A549 (cell line): Measurements from ENCODE around the gene KLHL8. TPM values are rescaled to one million over a fixed set of nuclear protein-coding genes. Genes with fewer than 3 reads are reported as not detected.
"Not testable (repeated sequence)": the region's sequence is repeated elsewhere in the genome, so short reads cannot be mapped to it uniquely, and the experiment has no call there.

Source experiments
- ATAC-seq, 2 experiments: fragments of 200-7000 bp in 1 of 2; fragments of >200 bp in 1 of 2; cut with Nextera tagmentation in 1 of 2; cut with Tn5 transposase in 1 of 2; 3 replicates each; pipeline versions ENCODE4 v1.8.0 to v1.9.1; 2018 to 2020; ENCODE audit warnings: mild to moderate bottlenecking in 1 of 2, moderate library complexity in 1 of 2
- CTCF ChIA-PET: fragments of 300-600 bp; sonication (Branson Sonifier 250); formaldehyde crosslinking; extraction: SDS; loops from one replicate; lab custom pipeline; 2021; ENCODE audit warnings: antibody characterized with exemption, inconsistent platforms; lab: Yijun Ruan, JAX
- POLR2A ChIA-PET: fragments of 350-600 bp; formaldehyde crosslinking; extraction: SDS; loops from one replicate; lab custom pipeline; 2021; ENCODE audit warnings: antibody characterized with exemption, inconsistent platforms; lab: Yijun Ruan, JAX
- DNase-seq, 2 experiments: peaks; one replicate each; pipeline versions ENCODE4 v3.0.0 to v3.0.0-alpha.2; 2011 to 2016; ENCODE audit warnings: low read depth in 1 of 2, low spot score in 1 of 2
- FAIRE-seq: peaks from 2 replicates; lab custom pipeline; 2011; peaks lifted over from hg19 to GRCh38; lab: Jason Lieb, UNC
- H3K27ac ChIP-seq, 2 experiments: fragments of >200 bp; sonication (Bioruptor Twin); formaldehyde crosslinking; 3 replicates each; pipeline ENCODE4 v1.5.1; 2016 to 2017
- H3K4me1 ChIP-seq: fragments of >200 bp; sonication (Bioruptor Twin); formaldehyde crosslinking; 3 replicates; pipeline ENCODE4 v1.6.1; 2016
- H3K4me2 ChIP-seq: fragments of >200 bp; sonication (Bioruptor Twin); formaldehyde crosslinking; 3 replicates; pipeline ENCODE4 v1.6.1; 2016
- H3K4me3 ChIP-seq: fragments of >200 bp; sonication (Bioruptor Twin); formaldehyde crosslinking; 3 replicates; pipeline ENCODE4 v1.5.1; 2016
- H3K9me3 ChIP-seq: fragments of >200 bp; sonication (Bioruptor Twin); formaldehyde crosslinking; 3 replicates; pipeline ENCODE4 v1.6.1; 2016
- CBX8 ChIP-seq: fragments of 200-600 bp; sonication (generic); IDR thresholded peaks from 2 replicates; pipeline ENCODE4 v1.6.1; 2016
- CEBPB ChIP-seq, 2 experiments: fragments of >200 bp in 1 of 2; sonication (Bioruptor Twin) in 1 of 2; formaldehyde crosslinking in 1 of 2; IDR thresholded peaks; 2 replicates each; pipeline ENCODE4 v1.6.1; 2012 to 2016
- CHD2 ChIP-seq: fragments of 150-350 bp; IDR thresholded peaks from 2 replicates; pipeline ENCODE4 v1.6.1; 2014; ENCODE audit warnings: low read length; ENCODE audit not compliant: partially characterized antibody
- EHMT2 ChIP-seq: fragments of 200-600 bp; sonication (generic); IDR thresholded peaks from 2 replicates; pipeline ENCODE4 v1.6.1; 2016; ENCODE audit warnings: antibody characterized with exemption, low read depth, mild to moderate bottlenecking, moderate library complexity
- ESRRA ChIP-seq: fragments of 150-350 bp; IDR thresholded peaks from 2 replicates; pipeline ENCODE4 v1.6.1; 2014; ENCODE audit warnings: mild to moderate bottlenecking, low read length, borderline replicate concordance
- GATA3 ChIP-seq: IDR thresholded peaks from 2 replicates; pipeline ENCODE4 v1.6.1; 2012; ENCODE audit warnings: borderline replicate concordance
- HDAC2 ChIP-seq: fragments of 200-600 bp; sonication (generic); IDR thresholded peaks from 2 replicates; pipeline ENCODE4 v1.6.1; 2016
- HOXA7 ChIP-seq: fragments of 250-450 bp; sonication (Bioruptor Pico); IDR thresholded peaks from 2 replicates; pipeline ENCODE4 v1.5.0; 2020; ENCODE audit warnings: mild to moderate bottlenecking, moderate library complexity
- HOXB13 ChIP-seq: fragments of 250-450 bp; sonication (Bioruptor Pico); IDR thresholded peaks from 2 replicates; pipeline ENCODE4 v1.5.0; 2020; ENCODE audit warnings: low read depth, mild to moderate bottlenecking, moderate library complexity
- KDM1A ChIP-seq: fragments of 200-600 bp; sonication (generic); IDR thresholded peaks from 2 replicates; pipeline ENCODE4 v1.6.1; 2016; ENCODE audit warnings: low read depth, mild to moderate bottlenecking
- KDM5A ChIP-seq: fragments of 200-600 bp; sonication (generic); IDR thresholded peaks from 2 replicates; pipeline ENCODE4 v1.6.1; 2016; ENCODE audit warnings: antibody characterized with exemption, mild to moderate bottlenecking
- MAZ ChIP-seq: fragments of 150-350 bp; IDR thresholded peaks from 2 replicates; pipeline ENCODE4 v1.6.1; 2014; ENCODE audit warnings: antibody characterized with exemption, low read depth, low read length, borderline replicate concordance
- MYC ChIP-seq: IDR thresholded peaks from 2 replicates; pipeline ENCODE4 v1.6.1; 2012; ENCODE audit warnings: mild to moderate bottlenecking, inconsistent platforms, low read length, improper control_type of control experiment, borderline replicate concordance
- NPAS2 ChIP-seq: fragments of 250-450 bp; sonication (Bioruptor Pico); IDR thresholded peaks from 2 replicates; pipeline ENCODE4 v1.8.0; 2022; ENCODE audit warnings: mild to moderate bottlenecking, moderate library complexity, borderline replicate concordance
- PHF8 ChIP-seq: fragments of 200-600 bp; sonication (generic); IDR thresholded peaks from 2 replicates; pipeline ENCODE4 v1.6.1; 2016; ENCODE audit warnings: low read depth, mild to moderate bottlenecking, antibody characterized with exemption, moderate library complexity, borderline replicate concordance
- POLR2AphosphoS2 ChIP-seq: conservative IDR thresholded peaks from 2 replicates; pipeline ENCODE4 v1.6.1; 2012; ENCODE audit warnings: low read length, improper control_type of control experiment, inconsistent platforms
- RARB ChIP-seq: fragments of 250-450 bp; sonication (Bioruptor Pico); IDR thresholded peaks from 2 replicates; pipeline ENCODE4 v1.8.0; 2021; ENCODE audit warnings: mild to moderate bottlenecking, moderate library complexity
- SMC3 ChIP-seq: fragments of >200 bp; sonication (Bioruptor Twin); formaldehyde crosslinking; IDR thresholded peaks from 3 replicates; pipeline ENCODE4 v1.6.1; 2018; ENCODE audit warnings: inconsistent platforms
- TFCP2L1 ChIP-seq: fragments of 250-450 bp; sonication (Bioruptor Pico); IDR thresholded peaks from 2 replicates; pipeline ENCODE4 v1.5.0; 2021; ENCODE audit warnings: mild to moderate bottlenecking
- TP53 ChIP-seq: fragments of 250-450 bp; sonication (Bioruptor Pico); IDR thresholded peaks from 2 replicates; pipeline ENCODE4 v1.5.0; 2021; ENCODE audit warnings: mild to moderate bottlenecking, moderate library complexity
- ZC3H11A ChIP-seq: fragments of 450-650 bp; IDR thresholded peaks from 2 replicates; pipeline ENCODE4 v1.6.1; 2014; ENCODE audit warnings: antibody characterized with exemption, mild to moderate bottlenecking
- ZFP36 ChIP-seq: fragments of 450-650 bp; IDR thresholded peaks from 2 replicates; pipeline ENCODE4 v1.6.1; 2014; ENCODE audit warnings: borderline replicate concordance; ENCODE audit not compliant: partially characterized antibody
- WGBS: methylation state at CpG from one replicate; pipeline ENCODE4 v1.1.6; 2017; ENCODE audit errors: missing lambda C conversion rate; 5-methylcytosine and 5-hydroxymethylcytosine counted together
- polyA plus RNA-seq, 4 experiments: library from polyadenylated mRNA; depleted of rRNA in 3 of 4; stranded (reverse); fragments of >200 nt; fragmentation: RNase III in 1 of 4; extraction: RNeasy Plus Mini Kit Qiagen cat#74134 plus additional on column Dnase treatment in 1 of 4; gene quantifications; 2 replicates in 3 of 4; 3 replicates in 1 of 4; pipeline ENCODE4 v1.2.3, GENCODE V29; 2011 to 2017
- TF ChIP-seq, protein P1 (sequence below): fragments of >200 bp; sonication (Bioruptor Twin); formaldehyde crosslinking; IDR thresholded peaks from 3 replicates; pipeline ENCODE4 v1.5.1; 2016
- TF ChIP-seq, protein P2 (sequence below): IDR thresholded peaks from 2 replicates; pipeline ENCODE4 v1.6.1; 2012

Gene KLHL8
- polyA plus RNA-seq, 2 of the 4 experiments (the other 2 are of a cell fraction): 9.7 to 11.2 TPM

DNA sequence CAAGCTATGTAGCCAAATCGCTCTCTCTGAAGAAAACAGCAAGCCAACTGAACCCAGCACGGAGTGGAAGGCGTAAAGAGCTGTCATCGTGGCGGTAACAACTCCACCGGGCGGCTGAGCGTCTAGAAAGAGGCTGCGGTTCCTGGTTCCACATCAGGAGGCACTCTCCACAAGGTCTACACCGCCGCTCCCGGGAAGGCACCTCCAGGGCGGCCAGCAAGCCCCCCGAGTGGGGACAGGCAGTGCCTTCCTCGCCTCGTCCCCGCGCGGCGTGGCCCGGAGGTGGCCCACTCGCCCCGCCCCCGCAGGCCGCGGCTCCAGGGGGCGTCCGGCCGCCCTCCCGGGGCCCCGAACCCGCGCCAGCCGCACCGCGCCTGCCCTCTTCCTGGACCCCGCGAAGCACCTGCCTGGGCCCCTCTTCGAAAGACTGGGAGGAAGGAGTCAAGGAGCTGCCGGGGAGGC lies 755 bp downstream of the KLHL8 start:
- Histone ChIP-seq H3K4me1 (peaks cover 17% of the 10 kb centered on the region), H3K4me2 (peak overlapping the region; percentile 91), H3K9me3 (no peaks in the 10 kb centered on the region), H3K27ac (peak overlapping the region; percentile 88 to 95), H3K4me3 (peak overlapping the region; percentile 98)
- under 1% methylated on average over 9 of the region's 40 CpGs for WGBS
- FAIRE-seq (no peak), ATAC-seq (peak; percentile 9 to 55; a peak in 5 of 6 replicates), DNase-seq (peak in 1 of 2 experiments; percentile 21)
- TF ChIP-seq, protein P1, sequence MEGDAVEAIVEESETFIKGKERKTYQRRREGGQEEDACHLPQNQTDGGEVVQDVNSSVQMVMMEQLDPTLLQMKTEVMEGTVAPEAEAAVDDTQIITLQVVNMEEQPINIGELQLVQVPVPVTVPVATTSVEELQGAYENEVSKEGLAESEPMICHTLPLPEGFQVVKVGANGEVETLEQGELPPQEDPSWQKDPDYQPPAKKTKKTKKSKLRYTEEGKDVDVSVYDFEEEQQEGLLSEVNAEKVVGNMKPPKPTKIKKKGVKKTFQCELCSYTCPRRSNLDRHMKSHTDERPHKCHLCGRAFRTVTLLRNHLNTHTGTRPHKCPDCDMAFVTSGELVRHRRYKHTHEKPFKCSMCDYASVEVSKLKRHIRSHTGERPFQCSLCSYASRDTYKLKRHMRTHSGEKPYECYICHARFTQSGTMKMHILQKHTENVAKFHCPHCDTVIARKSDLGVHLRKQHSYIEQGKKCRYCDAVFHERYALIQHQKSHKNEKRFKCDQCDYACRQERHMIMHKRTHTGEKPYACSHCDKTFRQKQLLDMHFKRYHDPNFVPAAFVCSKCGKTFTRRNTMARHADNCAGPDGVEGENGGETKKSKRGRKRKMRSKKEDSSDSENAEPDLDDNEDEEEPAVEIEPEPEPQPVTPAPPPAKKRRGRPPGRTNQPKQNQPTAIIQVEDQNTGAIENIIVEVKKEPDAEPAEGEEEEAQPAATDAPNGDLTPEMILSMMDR: peak; percentile 40; the same call in 2 of the 3 replicates
- TF ChIP-seq TP53 (CRISPR knock-in tag) (0 out of 2 replicates have a peak, but pooled peaks have one; percentile 17), KDM5A (no peak)
- ChIA-PET CTCF (interaction anchor here (0.6 to 2.1 kb wide), 4 partner anchors 13 to 160 kb away, joined by 3 to 8 read pairs (median 4); no protein-coding TSS in a partner anchor), POLR2A (interaction anchor here (0.5 to 1.6 kb wide), 6 partner anchors 20 to 298 kb away, joined by 3 to 5 read pairs (median 4); partner anchors contain the start of genes AFF1 and HSD17B11)

DNA sequence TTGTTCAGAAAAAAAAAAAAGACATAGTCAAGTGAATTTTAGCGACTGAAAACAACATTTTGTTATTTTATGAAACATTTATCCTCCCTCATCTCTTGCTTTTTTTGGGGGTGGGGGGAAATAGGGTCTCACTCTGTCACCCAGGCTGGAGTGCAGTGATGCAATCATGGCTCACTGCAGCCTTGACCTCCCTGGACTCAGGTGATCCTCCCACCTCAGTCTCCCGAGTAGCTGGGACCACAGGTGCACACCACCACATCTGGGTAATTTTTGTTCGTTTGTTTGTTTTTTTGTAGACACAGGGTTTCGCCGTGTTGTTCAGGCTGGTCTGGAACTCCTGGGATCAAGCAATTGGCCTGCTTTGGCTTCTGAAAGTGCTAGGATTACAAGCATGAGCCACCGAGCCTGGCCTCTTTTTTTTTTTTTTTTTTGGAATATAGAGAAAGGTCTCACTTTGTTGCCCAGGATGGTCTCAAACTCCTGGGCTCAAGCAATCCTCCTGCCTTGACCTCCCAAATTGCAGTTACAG lies 3.1 kb downstream of the KLHL8 start:
- not testable (repeated sequence) for H3K4me3 ChIP-seq, H3K27ac ChIP-seq, FAIRE-seq, H3K4me2 ChIP-seq, ATAC-seq, DNase-seq, H3K9me3 ChIP-seq
- ChIA-PET CTCF (interaction anchor here (0.6 to 1.1 kb wide), 3 partner anchors 18 to 336 kb away, joined by 3 to 6 read pairs (median 3); no protein-coding TSS in a partner anchor), POLR2A (interaction anchor here (0.7 kb wide), 1 partner anchor 113 kb away, joined by 3 read pairs; no protein-coding TSS in a partner anchor)
- H3K4me1 ChIP-seq: peaks cover 20% of the 10 kb centered on the region
- 82% methylated on average over 6 of the region's 6 CpGs for WGBS

DNA sequence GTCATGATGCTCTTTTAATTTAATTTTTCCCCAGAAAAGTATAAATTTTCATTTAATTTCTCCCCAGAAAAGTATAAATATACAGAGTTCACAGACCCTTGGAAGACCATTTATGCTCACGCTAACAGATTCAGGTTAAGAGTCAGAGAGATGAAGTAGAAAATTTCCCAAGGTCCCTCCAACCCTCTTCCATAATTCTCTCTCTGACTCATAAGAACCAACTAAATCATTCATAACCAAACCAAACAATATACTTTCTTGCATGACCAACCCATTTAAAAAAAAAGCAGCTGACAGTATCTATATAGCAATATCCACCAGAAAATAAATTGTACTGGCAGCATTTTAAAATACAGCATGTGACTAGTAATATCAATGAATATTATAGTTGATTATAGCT lies 3.9 kb downstream of the KLHL8 start:
- ChIA-PET CTCF (interaction anchor here (1.1 kb wide), 1 partner anchor 19 kb away, joined by 3 read pairs; no protein-coding TSS in a partner anchor), POLR2A (no interaction called here)
- DNase-seq: no peak

DNA sequence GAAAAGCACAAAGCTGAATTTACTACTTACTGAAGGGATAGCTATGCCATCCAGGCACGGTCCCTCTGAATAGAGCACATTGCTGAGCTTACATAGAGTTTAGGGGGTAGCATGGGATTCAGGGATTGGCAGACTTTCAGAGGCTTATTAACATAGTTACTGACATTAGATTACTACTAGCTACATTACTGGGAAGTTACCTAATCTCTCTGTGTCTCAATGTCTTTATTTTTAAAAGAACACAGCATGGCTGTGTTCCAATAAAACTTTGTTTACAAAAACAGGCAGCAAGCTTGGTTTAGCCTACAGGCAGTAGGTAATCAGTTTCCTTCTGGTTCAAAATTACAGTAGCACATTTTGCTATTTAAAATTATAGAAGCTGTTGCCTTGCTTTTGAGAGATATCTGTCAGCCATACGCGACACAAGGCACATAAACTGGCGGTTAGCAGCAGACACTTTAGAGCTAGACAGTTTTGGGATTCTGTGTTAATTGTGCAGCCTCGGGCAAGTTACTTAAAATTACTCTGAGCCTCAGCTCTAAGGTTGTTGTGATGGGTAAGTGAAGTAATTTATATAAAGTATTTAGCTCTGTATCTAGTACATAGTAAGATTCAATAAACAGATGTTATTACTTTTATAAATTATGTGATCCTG lies 6.9 kb downstream of the KLHL8 start:
- ATAC-seq: no peak
- FAIRE-seq: no peak
- Histone ChIP-seq H3K4me3 (no peak overlapping the region), H3K4me2 (no peak overlapping the region), H3K4me1 (peaks cover 14% of the 10 kb centered on the region), H3K9me3 (no peaks in the 10 kb centered on the region), H3K27ac (no peak overlapping the region)
- no peak for DNase-seq
- no peak for TF ChIP-seq RARB (CRISPR knock-in tag)
- TF ChIP-seq EHMT2: no peak
- no peak for TF ChIP-seq TP53 (CRISPR knock-in tag)
- no peak for TF ChIP-seq NPAS2 (CRISPR knock-in tag)
- no peak for TF ChIP-seq GATA3
- TF ChIP-seq KDM1A: no peak
- no peak for TF ChIP-seq HOXB13 (CRISPR knock-in tag)
- no peak for TF ChIP-seq MAZ
- no peak for TF ChIP-seq CEBPB (IDR thresholded peaks at IDR 0.05)
- TF ChIP-seq ZFP36: no peak
- no peak for TF ChIP-seq ZC3H11A
- no peak for TF ChIP-seq TFCP2L1 (CRISPR knock-in tag)
- no peak for TF ChIP-seq ESRRA
- no peak for TF ChIP-seq HOXA7 (CRISPR knock-in tag)
- no peak for TF ChIP-seq HDAC2
- TF ChIP-seq, protein P1: no peak
- CTCF ChIA-PET: no interaction called here
- WGBS: 98% methylated on average over 5 of the region's 5 CpGs
- POLR2A ChIA-PET: no interaction called here

More for the DNA sequence above, 3.9 kb downstream of the KLHL8 start:
- no peak for ATAC-seq
- no peak for FAIRE-seq
- H3K27ac ChIP-seq: no peak overlapping the region
- H3K4me1 ChIP-seq: peaks cover 20% of the 10 kb centered on the region
- no peak overlapping the region for H3K4me3 ChIP-seq
- WGBS: 76% methylated on average over 1 of the region's 1 CpG
- TF ChIP-seq SMC3 (no peak), PHF8 (no peak), CBX8 (no peak), MYC (no peak), POLR2AphosphoS2 (no peak), CHD2 (no peak), ZC3H11A (no peak)
- TF ChIP-seq, protein P2, sequence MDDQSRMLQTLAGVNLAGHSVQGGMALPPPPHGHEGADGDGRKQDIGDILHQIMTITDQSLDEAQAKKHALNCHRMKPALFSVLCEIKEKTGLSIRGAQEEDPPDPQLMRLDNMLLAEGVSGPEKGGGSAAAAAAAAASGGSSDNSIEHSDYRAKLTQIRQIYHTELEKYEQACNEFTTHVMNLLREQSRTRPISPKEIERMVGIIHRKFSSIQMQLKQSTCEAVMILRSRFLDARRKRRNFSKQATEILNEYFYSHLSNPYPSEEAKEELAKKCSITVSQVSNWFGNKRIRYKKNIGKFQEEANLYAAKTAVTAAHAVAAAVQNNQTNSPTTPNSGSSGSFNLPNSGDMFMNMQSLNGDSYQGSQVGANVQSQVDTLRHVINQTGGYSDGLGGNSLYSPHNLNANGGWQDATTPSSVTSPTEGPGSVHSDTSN: no peak
- peak overlapping the region; percentile 21; the same call in 1 of the 3 replicates for H3K4me2 ChIP-seq
- no peaks in the 10 kb centered on the region for H3K9me3 ChIP-seq
